HCT116 (cell line): ENCODE measurements around the gene DDX18. TPM values are rescaled to one million over a fixed set of nuclear protein-coding genes. Genes with fewer than 3 reads are reported as not detected.

ENCODE experiments used
- ATAC-seq: fragments of 200-7000 bp; cut with Tn5 transposase; 2 replicates; pipeline ENCODE4 v1.9.1; 2020; ENCODE audit warnings: mild to moderate bottlenecking, moderate library complexity
- BruUV-seq: library from RNA; stranded (reverse); fragments of 400-500 nt; replicated peaks from 2 replicates; lab custom pipeline; 2021; lab: Mats Ljungman, UMichigan
- CTCF ChIA-PET: fragments of 300-600 bp; sonication (Branson Sonifier 250); formaldehyde crosslinking; loops from one replicate; lab custom pipeline; 2021; ENCODE audit warnings: antibody characterized with exemption; lab: Charles Lee
- POLR2A ChIA-PET: fragments of 300-600, 350-600 bp; sonication (Branson Sonifier 250); formaldehyde crosslinking; loops from one replicate; lab custom pipeline; 2021; ENCODE audit warnings: antibody characterized with exemption; lab: Charles Lee
- RAD21 ChIA-PET, 2 experiments: fragments of 300-600 bp; sonication (Branson Sonifier 250); formaldehyde crosslinking; loops; one replicate each; lab custom pipeline; 2023; ENCODE audit warnings: low total read pairs in 2 of 2; ENCODE audit not compliant: uncharacterized antibody in 2 of 2, unreplicated experiment in 2 of 2, low non-redundant PET in 1 of 2; lab: Charles Lee
- DNase-seq: peaks from one replicate; pipeline ENCODE4 v3.0.0-alpha.2; 2010; ENCODE audit warnings: low read depth, low spot score
- H2AFZ ChIP-seq: fragments of 200-600 bp; shearing (Covaris generic), sonication (generic); 2 replicates; pipeline ENCODE4 v1.6.1; 2017; ENCODE audit warnings: low read depth, mixed run types, mixed read lengths, antibody characterized with exemption, low read length; ENCODE audit not compliant: poor library complexity, severe bottlenecking
- H3K27ac ChIP-seq: 2 replicates; pipeline ENCODE4 v1.5.1; 2012; ENCODE audit warnings: low read depth, low read length
- H3K27me3 ChIP-seq: fragments of 200-600 bp; sonication (generic); 2 replicates; pipeline ENCODE4 v1.6.1; 2016; ENCODE audit warnings: mixed run types, low read length, mixed read lengths; ENCODE audit not compliant: insufficient read depth
- H3K36me3 ChIP-seq, 2 experiments: fragments of 200-500 bp in 1 of 2; fragments of 200-600 bp in 1 of 2; sonication (Bioruptor generic) in 1 of 2; sonication (generic) in 1 of 2; 2 replicates each; pipeline versions ENCODE4 v1.5.1 to v1.6.1; 2014 to 2016; ENCODE audit warnings: low read length in 2 of 2, inconsistent platforms in 1 of 2, mixed read lengths in 1 of 2, mixed run types in 1 of 2; ENCODE audit not compliant: insufficient read depth in 2 of 2, control insufficient read depth in 1 of 2
- H3K4me1 ChIP-seq, 2 experiments: fragments of 200-600 bp in 1 of 2; sonication (generic) in 1 of 2; 2 replicates each; pipeline versions ENCODE4 v1.5.1 to v1.6.1; 2012 to 2017; ENCODE audit warnings: low read length in 2 of 2, inconsistent platforms in 1 of 2, mild to moderate bottlenecking in 1 of 2, mixed read lengths in 1 of 2, mixed run types in 1 of 2, moderate library complexity in 1 of 2; ENCODE audit not compliant: insufficient read depth in 2 of 2, control insufficient read depth in 1 of 2
- H3K4me2 ChIP-seq: fragments of 200-600 bp; sonication (generic); 2 replicates; pipeline ENCODE4 v1.6.1; 2017; ENCODE audit warnings: mixed run types, low read length, mixed read lengths
- H3K4me3 ChIP-seq, 2 experiments: fragments of 200-600 bp in 1 of 2; sonication (generic) in 1 of 2; replicated peaks in 1 of 2; 2 replicates each; pipeline ENCODE4 v1.5.1; 2011 to 2016; ENCODE audit warnings: low read length in 2 of 2, control low read depth in 1 of 2, low read depth in 1 of 2, mild to moderate bottlenecking in 1 of 2, mixed read lengths in 1 of 2, mixed run types in 1 of 2
- H3K79me2 ChIP-seq: fragments of 200-600 bp; sonication (generic); 2 replicates; pipeline ENCODE4 v1.6.1; 2017; ENCODE audit warnings: mild to moderate bottlenecking, mixed run types, low read length, moderate library complexity, mixed read lengths; ENCODE audit not compliant: insufficient read depth
- H3K9ac ChIP-seq: fragments of 200-600 bp; sonication (generic); 2 replicates; pipeline ENCODE4 v1.6.1; 2016; ENCODE audit warnings: low read length, mixed read lengths
- H3K9me2 ChIP-seq: fragments of 200-600 bp; sonication (generic), shearing (Covaris generic); 2 replicates; pipeline ENCODE4 v1.6.1; 2017; ENCODE audit warnings: mixed run types, mild to moderate bottlenecking, moderate library complexity; ENCODE audit not compliant: insufficient read depth
- H3K9me3 ChIP-seq, 2 experiments: fragments of 200-500 bp in 1 of 2; fragments of 200-600 bp in 1 of 2; sonication (Bioruptor generic) in 1 of 2; sonication (generic) in 1 of 2; 2 replicates each; pipeline ENCODE4 v1.6.1; 2014 to 2017; ENCODE audit warnings: low read length in 2 of 2, mixed read lengths in 2 of 2, inconsistent platforms in 1 of 2, low read depth in 1 of 2, mild to moderate bottlenecking in 1 of 2, mixed run types in 1 of 2, moderate library complexity in 1 of 2; ENCODE audit not compliant: control insufficient read depth in 1 of 2, insufficient read depth in 1 of 2
- H4K20me1 ChIP-seq: fragments of 200-600 bp; sonication (generic), shearing (Covaris generic); 2 replicates; pipeline ENCODE4 v1.6.1; 2017; ENCODE audit warnings: mixed run types, mild to moderate bottlenecking, moderate library complexity; ENCODE audit not compliant: insufficient read depth
- CEBPB ChIP-seq: IDR thresholded peaks from 2 replicates; pipeline ENCODE4 v1.6.1; 2012; ENCODE audit warnings: low read depth
- CTCF ChIP-seq, 3 experiments: fragments of 200-600 bp in 1 of 3; sonication (generic) in 1 of 3; IDR thresholded peaks in 2 of 3; conservative IDR thresholded peaks in 1 of 3; 2 replicates each; pipeline ENCODE4 v1.5.1; 2012 to 2017; ENCODE audit warnings: low read depth in 2 of 3, low read length in 2 of 3, antibody characterized with exemption in 1 of 3, borderline replicate concordance in 1 of 3, control low read depth in 1 of 3, mild to moderate bottlenecking in 1 of 3, mixed read lengths in 1 of 3, mixed run types in 1 of 3, moderate library complexity in 1 of 3; ENCODE audit not compliant: insufficient read depth in 1 of 3
- EGR1 ChIP-seq: IDR thresholded peaks from 2 replicates; pipeline ENCODE4 v1.6.1; 2012; ENCODE audit warnings: low read depth
- ELF1 ChIP-seq: IDR thresholded peaks from 2 replicates; pipeline ENCODE4 v1.6.1; 2012; ENCODE audit warnings: low read depth, borderline replicate concordance
- POLR2A ChIP-seq: IDR thresholded peaks from 2 replicates; pipeline ENCODE4 v1.7.0; 2011; ENCODE audit warnings: borderline replicate concordance; ENCODE audit not compliant: insufficient read depth, insufficient read length; ENCODE audit errors: extremely low read depth
- RAD21 ChIP-seq: IDR thresholded peaks from 2 replicates; pipeline ENCODE4 v1.6.1; 2012; ENCODE audit warnings: low read depth, mild to moderate bottlenecking
- REST ChIP-seq: IDR thresholded peaks from 2 replicates; pipeline ENCODE4 v1.6.1; 2012; ENCODE audit warnings: low read depth
- SIN3A ChIP-seq: IDR thresholded peaks from 2 replicates; pipeline ENCODE4 v1.6.1; 2012; ENCODE audit warnings: low read depth
- SP1 ChIP-seq: IDR thresholded peaks from 2 replicates; pipeline ENCODE4 v1.6.1; 2012; ENCODE audit warnings: low read depth
- SRF ChIP-seq: IDR thresholded peaks from 2 replicates; pipeline ENCODE4 v1.6.1; 2012; ENCODE audit warnings: low read depth
- ZBTB33 ChIP-seq: IDR thresholded peaks from 2 replicates; pipeline ENCODE4 v1.6.1; 2011; ENCODE audit warnings: mild to moderate bottlenecking, low read length, moderate library complexity; ENCODE audit not compliant: insufficient replicate concordance; ENCODE audit errors: extremely low read depth
- ZFX ChIP-seq: fragments of 450-650 bp; IDR thresholded peaks from 2 replicates; pipeline ENCODE4 v1.6.1; 2017
- ZNF274 ChIP-seq: fragments of 200-500 bp; sonication (Bioruptor generic); IDR thresholded peaks from 2 replicates; pipeline ENCODE4 v1.6.1; 2014; ENCODE audit warnings: mild to moderate bottlenecking, low read depth, low read length, inconsistent platforms
- intact Hi-C: fragments of 100-400 bp; cut with micrococcal nuclease; formaldehyde crosslinking; loops from 2 replicates; pipeline ENCODE4 v1.10.0; 2022
- total RNA-seq: library from RNA; stranded (reverse); gene quantifications from one replicate; pipeline ENCODE4 v1.2.1, GENCODE V29; 2021; ENCODE audit not compliant: unreplicated experiment

DDX18 gene
- total RNA-seq, 1 experiment from 2014 or later, result 99.7 TPM

GRCh38 chr2:117875786-117876185 lies 61.3 kb downstream of the DDX18 start:
- Histone ChIP-seq H3K36me3 (no peaks in the 10 kb centered on the region), H3K27ac (no peak overlapping the region), H3K4me2 (no peak overlapping the region), H4K20me1 (no peaks in the 10 kb centered on the region), H3K9me3 (no peaks in the 10 kb centered on the region), H3K9ac (no peak overlapping the region), H3K79me2 (no peaks in the 10 kb centered on the region), H3K4me3 (no peak overlapping the region), H2AFZ (no peak overlapping the region), H3K27me3 (peaks cover 7% of the 10 kb centered on the region), H3K9me2 (no peaks in the 10 kb centered on the region), H3K4me1 (no peaks in the 10 kb centered on the region)
- ATAC-seq, result no peak
- CTCF ChIA-PET, result no interaction called here
- no TSS peak for BruUV-seq
- no peak for TF ChIP-seq CEBPB
- RAD21 ChIA-PET, result no interaction called here
- DNase-seq, result no peak
- intact Hi-C loops, result no loop called here
- POLR2A ChIA-PET, result no interaction called here

- Histone ChIP-seq H3K9ac (no peak overlapping the region), H2AFZ (no peak overlapping the region), H3K4me3 (no peak overlapping the region), H4K20me1 (no peaks in the 10 kb centered on the region), H3K9me2 (no peaks in the 10 kb centered on the region), H3K36me3 (no peaks in the 10 kb centered on the region), H3K79me2 (no peaks in the 10 kb centered on the region), H3K4me2 (no peak overlapping the region), H3K9me3 (no peaks in the 10 kb centered on the region), H3K27ac (no peak overlapping the region), H3K4me1 (no peaks in the 10 kb centered on the region), H3K27me3 (peaks cover 7% of the 10 kb centered on the region)
- no TSS peak for BruUV-seq
- POLR2A ChIA-PET, result no interaction called here
- CTCF ChIA-PET, result no interaction called here
- DNase-seq, result no peak
- no peak for TF ChIP-seq REST
- no peak for TF ChIP-seq ZBTB33
- no peak for TF ChIP-seq EGR1
- TF ChIP-seq SP1, result no peak
- no peak for TF ChIP-seq POLR2A
- TF ChIP-seq CTCF (IDR thresholded peaks at IDR 0.05 in 2 of 3, conservative IDR thresholded peaks at IDR 0.05 in 1 of 3; ENCODE audit: borderline replicate concordance in 1 of 3, insufficient read depth in 1 of 3, low read depth in 2 of 3, low read length in 2 of 3), result no peak
- no peak for TF ChIP-seq CEBPB
- TF ChIP-seq RAD21, result no peak
- no peak for TF ChIP-seq ZFX
- TF ChIP-seq ZNF274, result no peak
- no peak for TF ChIP-seq ELF1
- TF ChIP-seq SIN3A, result no peak
- no peak for TF ChIP-seq SRF
- ATAC-seq, result no peak
- RAD21 ChIA-PET, result no interaction called here
- intact Hi-C loops, result no loop called here
These were observed 64.5 kb downstream of the DDX18 start for GRCh38 chr2:117879003-117879402.
